IPS-18a (cell line): Measurements from ENCODE around the gene STK39.

Source experiments
- H3K27ac ChIP-seq: one replicate; pipeline ENCODE4 v1.5.1; 2013; ENCODE audit warnings: low read length
- H3K27me3 ChIP-seq: one replicate; pipeline ENCODE4 v1.6.1; 2013; ENCODE audit warnings: mild to moderate bottlenecking, low read length; ENCODE audit not compliant: control insufficient read depth, insufficient read depth
- H3K36me3 ChIP-seq: one replicate; pipeline ENCODE4 v1.6.1; 2013; ENCODE audit warnings: low read depth, low read length; ENCODE audit not compliant: control insufficient read depth
- H3K4me1 ChIP-seq: one replicate; pipeline ENCODE4 v1.6.1; 2013; ENCODE audit warnings: low read depth, low read length; ENCODE audit not compliant: control insufficient read depth
- H3K4me3 ChIP-seq: one replicate; pipeline ENCODE4 v1.5.1; 2013; ENCODE audit warnings: low read length
- H3K9ac ChIP-seq: one replicate; pipeline ENCODE4 v1.6.1; 2013; ENCODE audit warnings: mild to moderate bottlenecking, low read length, moderate library complexity
- H3K9me3 ChIP-seq: one replicate; pipeline ENCODE4 v1.6.1; 2013; ENCODE audit warnings: low read depth, low read length; ENCODE audit not compliant: control insufficient read depth

STK39 gene

DNA sequence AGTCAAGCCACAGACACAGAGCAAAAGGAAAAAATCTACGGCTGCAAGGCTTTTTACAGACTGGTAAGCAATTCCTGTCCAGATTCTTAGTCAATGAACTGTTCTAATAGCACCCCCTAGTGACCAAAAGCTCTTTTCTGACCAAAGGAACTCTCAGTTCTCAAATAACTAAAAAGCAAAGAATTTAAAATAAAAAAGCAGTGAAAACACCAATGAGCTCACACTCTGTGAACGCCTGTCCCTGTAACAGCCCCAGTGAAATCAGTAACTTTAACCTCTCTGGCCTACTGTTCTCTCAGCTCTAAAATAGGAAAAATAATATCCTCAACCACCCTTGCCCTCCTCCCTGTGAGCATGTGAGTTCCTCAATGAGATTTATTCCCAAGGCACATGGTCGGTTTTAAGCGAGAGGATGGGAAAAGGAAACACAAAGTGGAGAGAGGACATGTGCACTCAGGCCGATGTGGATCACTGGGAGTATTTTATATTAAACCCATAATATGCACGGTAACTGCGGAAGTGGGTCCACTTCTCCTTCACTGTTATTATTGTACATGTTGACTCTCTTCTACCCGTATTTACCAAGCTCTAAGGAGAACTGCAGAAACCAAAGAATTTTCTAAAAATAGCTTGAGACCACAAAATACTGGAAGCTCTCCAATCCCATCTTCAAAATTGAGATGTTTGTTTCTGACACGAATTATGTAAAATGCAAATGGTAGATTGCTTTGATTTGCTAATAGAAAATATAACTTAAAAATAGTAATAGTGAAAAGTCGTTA lies 128.5 kb downstream of the STK39 start:
- Histone ChIP-seq H3K4me1 (peaks cover 29% of the 10 kb centered on the region), H3K27me3 (no peaks in the 10 kb centered on the region), H3K9ac (no peak overlapping the region), H3K36me3 (no peaks in the 10 kb centered on the region), H3K27ac (no peak overlapping the region), H3K4me3 (no peak overlapping the region), H3K9me3 (no peaks in the 10 kb centered on the region)

GRCh38 chr2:168116448-168116847 lies 130.9 kb downstream of the STK39 start:
- Histone ChIP-seq H3K27me3 (no peaks in the 10 kb centered on the region), H3K36me3 (no peaks in the 10 kb centered on the region), H3K4me1 (peaks cover 29% of the 10 kb centered on the region), H3K4me3 (no peak overlapping the region), H3K9ac (no peak overlapping the region), H3K9me3 (no peaks in the 10 kb centered on the region), H3K27ac (no peak overlapping the region)

DNA sequence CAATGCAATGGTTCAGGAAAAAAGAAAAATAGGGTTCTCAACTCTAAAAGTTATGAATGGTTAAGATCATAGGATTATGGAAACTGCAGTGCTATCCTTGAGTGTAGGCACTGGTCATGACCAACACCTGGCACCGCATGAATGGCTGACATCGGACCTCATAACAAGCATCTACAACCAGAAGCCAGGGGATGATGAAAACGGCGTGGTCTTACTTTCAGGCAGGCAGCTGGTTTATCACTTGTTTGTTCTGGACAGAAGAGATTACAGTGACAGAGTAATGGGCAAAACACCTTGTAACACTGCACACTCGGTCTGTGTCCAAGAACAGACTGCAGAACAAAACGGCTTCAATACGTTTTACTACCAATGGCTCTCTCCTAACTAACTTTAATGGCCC lies 132.8 kb downstream of the STK39 start:
- Histone ChIP-seq H3K27me3 (no peaks in the 10 kb centered on the region), H3K27ac (no peak overlapping the region)

DNA sequence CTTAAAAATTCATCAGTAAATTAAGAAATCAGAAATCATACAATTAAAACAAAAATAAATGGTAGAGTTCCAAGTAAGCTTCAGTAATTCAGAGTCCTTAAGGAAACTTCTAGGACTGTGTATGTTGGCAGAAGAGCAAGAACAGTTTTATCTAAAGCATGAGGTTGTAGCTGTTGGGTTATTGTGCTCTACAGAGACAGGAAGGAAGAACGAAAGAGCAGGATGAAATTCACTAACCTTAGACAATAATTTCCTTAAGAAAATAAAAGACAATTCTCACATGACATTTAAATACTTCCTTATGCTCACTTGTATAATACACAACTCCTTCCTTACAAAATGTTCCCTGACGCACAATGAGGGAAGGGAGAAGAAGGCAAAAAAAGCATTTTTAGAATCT lies 133.4 kb downstream of the STK39 start:
- Histone ChIP-seq H3K27me3 (no peaks in the 10 kb centered on the region), H3K9me3 (no peaks in the 10 kb centered on the region), H3K36me3 (no peaks in the 10 kb centered on the region), H3K27ac (no peak overlapping the region), H3K4me3 (no peak overlapping the region), H3K9ac (no peak overlapping the region), H3K4me1 (peaks cover 25% of the 10 kb centered on the region)

More for the DNA sequence above, 132.8 kb downstream of the STK39 start:
- Histone ChIP-seq H3K36me3 (no peaks in the 10 kb centered on the region), H3K4me3 (no peak overlapping the region), H3K4me1 (peaks cover 29% of the 10 kb centered on the region), H3K9ac (no peak overlapping the region), H3K9me3 (no peaks in the 10 kb centered on the region)

DNA sequence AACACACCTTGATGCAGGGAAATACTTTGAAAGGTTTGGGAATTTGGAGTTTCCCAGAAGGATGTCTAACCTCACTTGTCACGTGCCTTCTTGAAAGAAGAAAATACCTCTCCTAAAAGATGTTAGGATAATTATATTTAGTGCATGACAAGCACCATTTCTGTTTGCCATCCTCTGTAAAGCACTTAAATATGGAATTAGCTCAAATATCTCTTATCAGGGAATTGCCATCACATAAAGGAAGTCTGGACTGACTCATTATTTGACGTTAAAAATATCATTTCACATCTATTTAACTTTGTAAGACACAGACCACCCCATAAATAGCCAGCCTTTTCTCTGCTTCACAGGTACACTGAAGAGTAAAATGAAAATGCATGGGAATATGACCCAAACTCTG lies 140.1 kb downstream of the STK39 start:
- no peak overlapping the region for H3K9ac ChIP-seq
- H3K27me3 ChIP-seq = no peaks in the 10 kb centered on the region
- no peaks in the 10 kb centered on the region for H3K9me3 ChIP-seq
- no peak overlapping the region for H3K27ac ChIP-seq
- no peaks in the 10 kb centered on the region for H3K4me1 ChIP-seq
- H3K36me3 ChIP-seq = no peaks in the 10 kb centered on the region
- H3K4me3 ChIP-seq = no peak overlapping the region

DNA sequence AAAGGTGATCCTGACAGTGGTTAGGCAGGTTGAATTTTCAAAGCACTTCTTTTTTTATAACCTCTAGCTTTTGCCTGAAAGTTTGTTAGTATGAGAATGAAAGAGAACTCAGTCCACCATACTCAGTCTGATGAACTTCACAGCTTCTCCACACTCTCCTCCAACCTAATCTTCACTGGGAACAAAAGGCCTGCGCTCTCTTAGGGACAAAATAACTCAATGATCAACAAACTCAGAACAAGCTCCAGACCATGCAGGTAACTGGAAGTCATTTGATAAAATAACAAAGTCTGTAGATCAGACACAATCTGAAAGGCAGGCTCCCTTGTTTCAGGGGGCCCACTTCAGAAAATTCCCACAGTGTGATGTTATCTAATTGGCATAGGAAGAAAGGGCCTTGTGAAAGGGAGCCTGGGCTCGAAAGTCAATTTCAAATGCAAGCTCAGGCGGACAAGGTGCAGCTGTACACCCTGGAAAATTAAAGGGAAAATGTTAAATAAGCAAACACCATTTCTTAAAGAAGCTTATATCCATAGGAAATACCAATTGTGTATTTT lies 142.2 kb downstream of the STK39 start:
- no peaks in the 10 kb centered on the region for H3K36me3 ChIP-seq
- H3K4me3 ChIP-seq = no peak overlapping the region
- no peaks in the 10 kb centered on the region for H3K9me3 ChIP-seq
- H3K27me3 ChIP-seq = no peaks in the 10 kb centered on the region
- no peak overlapping the region for H3K27ac ChIP-seq
- no peaks in the 10 kb centered on the region for H3K4me1 ChIP-seq
- H3K9ac ChIP-seq = no peak overlapping the region

- Histone ChIP-seq H3K27me3 (no peaks in the 10 kb centered on the region), H3K27ac (no peak overlapping the region), H3K4me1 (no peaks in the 10 kb centered on the region), H3K9ac (no peak overlapping the region), H3K36me3 (no peaks in the 10 kb centered on the region), H3K4me3 (no peak overlapping the region), H3K9me3 (no peaks in the 10 kb centered on the region)
These were observed 150.0 kb downstream of the STK39 start for GRCh38 chr2:168097431-168097830.

- Histone ChIP-seq H3K4me3 (no peak overlapping the region), H3K27ac (no peak overlapping the region), H3K27me3 (no peaks in the 10 kb centered on the region), H3K36me3 (no peaks in the 10 kb centered on the region), H3K9ac (no peak overlapping the region), H3K9me3 (no peaks in the 10 kb centered on the region), H3K4me1 (no peaks in the 10 kb centered on the region)
These were observed 151.2 kb downstream of the STK39 start for GRCh38 chr2:168096158-168096557.

GRCh38 chr2:168091986-168092385 lies 155.4 kb downstream of the STK39 start:
- no peak overlapping the region for H3K9ac ChIP-seq
- H3K36me3 ChIP-seq = no peaks in the 10 kb centered on the region
- no peaks in the 10 kb centered on the region for H3K4me1 ChIP-seq
- H3K27ac ChIP-seq = no peak overlapping the region
- H3K9me3 ChIP-seq = no peaks in the 10 kb centered on the region
- no peak overlapping the region for H3K4me3 ChIP-seq
- no peaks in the 10 kb centered on the region for H3K27me3 ChIP-seq

DNA sequence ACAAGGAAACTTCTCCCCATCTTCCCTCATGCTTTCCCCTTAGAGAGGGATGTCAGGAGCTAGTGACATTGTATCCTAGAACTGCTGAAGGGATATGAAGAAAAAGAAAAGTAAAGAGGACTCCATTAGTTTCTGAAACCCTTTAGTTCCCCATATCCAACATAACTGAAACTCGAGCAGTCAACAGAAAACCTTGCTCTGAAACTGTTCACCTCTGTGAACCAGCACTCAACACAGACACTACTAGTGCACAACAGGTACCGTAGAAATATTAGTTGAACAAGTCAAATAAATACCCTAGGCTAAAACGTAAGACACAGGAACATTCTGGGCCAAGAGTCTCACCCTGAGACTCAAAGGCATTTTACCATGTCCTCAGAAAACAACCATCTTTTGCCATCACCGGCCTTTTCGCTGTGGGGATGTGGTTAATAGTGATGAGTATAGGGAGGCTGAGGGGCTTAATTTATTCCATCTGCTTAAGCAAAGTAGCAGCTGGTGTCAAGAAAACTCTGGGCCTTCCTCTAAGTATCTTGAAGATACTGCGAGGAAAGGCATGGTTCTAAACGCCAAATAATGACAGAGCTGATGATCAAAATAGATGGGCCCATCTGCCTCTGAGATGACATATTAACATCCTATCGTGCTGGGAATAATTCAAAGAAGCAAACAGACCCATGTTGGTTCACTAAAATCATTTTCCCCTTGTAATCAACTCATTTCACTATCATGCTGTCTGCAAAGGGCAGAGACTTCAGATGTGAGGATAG lies 156.8 kb downstream of the STK39 start:
- no peaks in the 10 kb centered on the region for H3K9me3 ChIP-seq
- no peaks in the 10 kb centered on the region for H3K36me3 ChIP-seq
- no peaks in the 10 kb centered on the region for H3K4me1 ChIP-seq
- H3K27me3 ChIP-seq = no peaks in the 10 kb centered on the region
- H3K9ac ChIP-seq = no peak overlapping the region
- no peak overlapping the region for H3K27ac ChIP-seq
- H3K4me3 ChIP-seq = no peak overlapping the region

- H3K4me1 ChIP-seq = peaks cover 1% of the 10 kb centered on the region
- H3K27ac ChIP-seq = no peak overlapping the region
- H3K9ac ChIP-seq = no peak overlapping the region
- H3K4me3 ChIP-seq = no peak overlapping the region
- no peaks in the 10 kb centered on the region for H3K27me3 ChIP-seq
- no peaks in the 10 kb centered on the region for H3K36me3 ChIP-seq
- H3K9me3 ChIP-seq = no peaks in the 10 kb centered on the region
These were observed 158.2 kb downstream of the STK39 start for GRCh38 chr2:168089200-168089599.
